Right forelimb (tissue), 1 donor: ENCODE data around the gene CDH4.
"Not testable (repeated sequence)": the region's sequence is repeated elsewhere in the genome, so short reads cannot be mapped to it uniquely, and the experiment has no call there.

Source experiments
- DNase-seq: peaks from one replicate; pipeline ENCODE4 v3.0.0-alpha.2; 2018

The CDH4 gene

GRCh38 chr20:61477451-61477861 lies 225.4 kb downstream of the CDH4 start:
- no peak for DNase-seq

- DNase-seq: no peak
Observed at GRCh38 chr20:61478094-61478493, 226.0 kb downstream of the CDH4 start.

GRCh38 chr20:61478611-61479305 lies 226.7 kb downstream of the CDH4 start:
- DNase-seq: no peak

GRCh38 chr20:61479433-61479832 lies 227.4 kb downstream of the CDH4 start:
- not testable (repeated sequence) for DNase-seq

- no peak for DNase-seq
Observed at GRCh38 chr20:61480158-61480825, 228.2 kb downstream of the CDH4 start.

- no peak for DNase-seq
Observed at GRCh38 chr20:61482056-61482887, 230.2 kb downstream of the CDH4 start.

- DNase-seq: no peak
Observed at GRCh38 chr20:61482901-61483300, 230.8 kb downstream of the CDH4 start.

GRCh38 chr20:61483336-61484067 lies 231.4 kb downstream of the CDH4 start:
- DNase-seq: no peak

- no peak for DNase-seq
Observed at GRCh38 chr20:61486198-61486597, 234.1 kb downstream of the CDH4 start.

GRCh38 chr20:61487346-61487996 lies 235.4 kb downstream of the CDH4 start:
- no peak for DNase-seq

GRCh38 chr20:61487997-61488371 lies 235.9 kb downstream of the CDH4 start:
- DNase-seq: no peak

GRCh38 chr20:61490721-61491120 lies 238.7 kb downstream of the CDH4 start:
- no peak for DNase-seq

- DNase-seq: no peak
Observed at GRCh38 chr20:61492065-61492464, 240.0 kb downstream of the CDH4 start.

- DNase-seq: no peak
Observed at GRCh38 chr20:61493798-61494305, 241.8 kb downstream of the CDH4 start.

- no peak for DNase-seq
Observed at GRCh38 chr20:61494763-61495575, 242.9 kb downstream of the CDH4 start.

- no peak for DNase-seq
Observed at GRCh38 chr20:61497029-61497627, 245.1 kb downstream of the CDH4 start.

- no peak for DNase-seq
Observed at GRCh38 chr20:61499859-61500554, 247.9 kb downstream of the CDH4 start.

- DNase-seq: no peak
Observed at GRCh38 chr20:61500791-61501321, 248.8 kb downstream of the CDH4 start.

- DNase-seq: no peak
Observed at GRCh38 chr20:61502433-61502832, 250.4 kb downstream of the CDH4 start.

- no peak for DNase-seq
Observed at GRCh38 chr20:61503106-61503505, 251.0 kb downstream of the CDH4 start.
